Measurements from ENCODE around the gene AFAP1L2.

Gene AFAP1L2

GRCh38 chr10:114398587-114399331 is 5.5 kb downstream of the AFAP1L2 start:
- ChIA-PET CTCF (interaction anchor here (1.0 to 3.0 kb wide), 7 partner anchors 7 to 95 kb away, joined by 3 to 19 read pairs (median 4); no protein-coding TSS in a partner anchor), POLR2A (no interaction called here)
- no peak for DNase-seq (ENCODE audit: extremely low spot score)
- no peak for TF ChIP-seq CTCF (IDR thresholded peaks at IDR 0.05; ENCODE audit: control extremely low read depth, extremely low read depth, low read depth, missing control alignments)

GRCh38 chr10:114397651-114398145 is 6.6 kb downstream of the AFAP1L2 start:
- DNase-seq (ENCODE audit: extremely low spot score) = no peak
- ChIA-PET CTCF (interaction anchor here (1.0 to 3.0 kb wide), 6 partner anchors 9 to 93 kb away, joined by 3 to 19 read pairs (median 8); no protein-coding TSS in a partner anchor), POLR2A (no interaction called here)
- TF ChIP-seq CTCF (IDR thresholded peaks at IDR 0.05; ENCODE audit: control extremely low read depth, extremely low read depth, low read depth, missing control alignments) = no peak

GRCh38 chr10:114396464-114396863 is 7.8 kb downstream of the AFAP1L2 start:
- TF ChIP-seq CTCF (IDR thresholded peaks at IDR 0.05; ENCODE audit: control extremely low read depth, extremely low read depth, low read depth, missing control alignments) = no peak
- POLR2A ChIA-PET = interaction anchor here (0.7 kb wide), 1 partner anchor 13 kb away, joined by 5 read pairs; no protein-coding TSS in a partner anchor
- CTCF ChIA-PET = interaction anchor here (2.2 to 3.0 kb wide), 4 partner anchors 8 to 92 kb away, joined by 4 to 19 read pairs (median 14); no protein-coding TSS in a partner anchor
- DNase-seq (ENCODE audit: extremely low spot score) = no peak

GRCh38 chr10:114395366-114396022 is 8.8 kb downstream of the AFAP1L2 start:
- POLR2A ChIA-PET = interaction anchor here (0.6 kb wide), 1 partner anchor 33 kb away, joined by 7 read pairs; no protein-coding TSS in a partner anchor
- DNase-seq (ENCODE audit: extremely low spot score) = no peak
- TF ChIP-seq CTCF (IDR thresholded peaks at IDR 0.05; ENCODE audit: control extremely low read depth, extremely low read depth, low read depth, missing control alignments) = no peak
- CTCF ChIA-PET = interaction anchor here (0.7 to 3.0 kb wide), 6 partner anchors 9 to 92 kb away, joined by 3 to 11 read pairs (median 4); no protein-coding TSS in a partner anchor

- ChIA-PET CTCF (interaction anchor here (1.4 to 1.9 kb wide), 3 partner anchors 9 to 91 kb away, joined by 3 to 5 read pairs (median 5); no protein-coding TSS in a partner anchor), POLR2A (no interaction called here)
- no peak for TF ChIP-seq CTCF (IDR thresholded peaks at IDR 0.05; ENCODE audit: control extremely low read depth, extremely low read depth, low read depth, missing control alignments)
- no peak for DNase-seq (ENCODE audit: extremely low spot score)
These were observed 9.8 kb downstream of the AFAP1L2 start for GRCh38 chr10:114394531-114394930.

GRCh38 chr10:114393886-114394285 is 10.4 kb downstream of the AFAP1L2 start:
- DNase-seq (ENCODE audit: extremely low spot score) = no peak
- CTCF ChIA-PET = interaction anchor here (1.4 to 1.9 kb wide), 2 partner anchors 10 to 19 kb away, joined by 3 to 5 read pairs; no protein-coding TSS in a partner anchor
- TF ChIP-seq CTCF (IDR thresholded peaks at IDR 0.05; ENCODE audit: control extremely low read depth, extremely low read depth, low read depth, missing control alignments) = no peak
- POLR2A ChIA-PET = no interaction called here

Data from GM10248 (cell line).